GM23338 (cell line): ENCODE results near the gene PKDCC. TPM values are rescaled to one million over a fixed set of nuclear protein-coding genes. Genes with fewer than 3 reads are reported as not detected.

Source experiments
- ATAC-seq: fragments of 200-7000 bp; cut with Tn5 transposase; 3 replicates; pipeline ENCODE4 v1.9.1; 2020
- DNase-seq: peaks from one replicate; pipeline ENCODE4 v3.0.0-alpha.2; 2015; ENCODE audit warnings: low spot score
- H2AFZ ChIP-seq: fragments of 200-600 bp; sonication (generic); 2 replicates; pipeline ENCODE4 v1.8.0; 2016; ENCODE audit warnings: antibody characterized with exemption, mild to moderate bottlenecking, moderate library complexity
- H3F3A ChIP-seq: fragments of 200-600 bp; sonication (generic); replicated peaks from 2 replicates; pipeline ENCODE4 v1.8.0; 2017; ENCODE audit warnings: antibody characterized with exemption, mixed run types, low read depth
- H3K27ac ChIP-seq: fragments of 200-600 bp; sonication (generic); 2 replicates; pipeline ENCODE4 v1.6.1; 2016; ENCODE audit warnings: low read depth
- H3K27me3 ChIP-seq: fragments of 200-600 bp; sonication (generic); 2 replicates; pipeline ENCODE4 v1.8.0; 2016; ENCODE audit warnings: mild to moderate bottlenecking, mixed run types, moderate library complexity; ENCODE audit not compliant: insufficient read depth
- H3K36me3 ChIP-seq: fragments of 200-600 bp; sonication (generic); 2 replicates; pipeline ENCODE4 v1.8.0; 2016; ENCODE audit warnings: mild to moderate bottlenecking; ENCODE audit not compliant: insufficient read depth
- H3K4me1 ChIP-seq: fragments of 200-600 bp; sonication (generic); 2 replicates; pipeline ENCODE4 v1.8.0; 2016; ENCODE audit warnings: mild to moderate bottlenecking, moderate library complexity; ENCODE audit not compliant: insufficient read depth
- H3K4me2 ChIP-seq: fragments of 200-600 bp; sonication (generic); 2 replicates; pipeline ENCODE4 v1.7.1; 2017; ENCODE audit warnings: mixed run types
- H3K4me3 ChIP-seq: fragments of 200-600 bp; sonication (generic); 2 replicates; pipeline ENCODE4 v1.6.1; 2016; ENCODE audit warnings: mixed run types
- H3K79me2 ChIP-seq: fragments of 200-600 bp; sonication (generic); replicated peaks from 2 replicates; pipeline ENCODE4 v1.8.0; 2017; ENCODE audit warnings: mild to moderate bottlenecking; ENCODE audit not compliant: insufficient read depth
- H3K9me2 ChIP-seq: fragments of 200-600 bp; sonication (generic); 2 replicates; pipeline ENCODE4 v1.8.0; 2017; ENCODE audit not compliant: insufficient read depth
- H4K20me1 ChIP-seq: fragments of 200-600 bp; sonication (generic); replicated peaks from 2 replicates; pipeline ENCODE4 v1.8.0; 2017; ENCODE audit warnings: mild to moderate bottlenecking; ENCODE audit not compliant: insufficient read depth
- H3K27ac Mint-ChIP-seq: 2 replicates; pipeline ENCODE4 v1.8.0; 2020; ENCODE audit warnings: inconsistent platforms, mild to moderate bottlenecking, moderate library complexity, mixed read lengths
- H3K27me3 Mint-ChIP-seq: 3 replicates; pipeline ENCODE4 v1.8.0; 2022; ENCODE audit warnings: low read depth, mild to moderate bottlenecking, moderate library complexity, mixed read lengths, inconsistent platforms; ENCODE audit not compliant: insufficient read depth, poor library complexity
- H3K36me3 Mint-ChIP-seq: 3 replicates; pipeline ENCODE4 v1.8.0; 2021; ENCODE audit warnings: low read depth, mild to moderate bottlenecking, inconsistent platforms, moderate library complexity, mixed read lengths
- H3K4me1 Mint-ChIP-seq: 3 replicates; pipeline ENCODE4 v1.8.0; 2020; ENCODE audit warnings: mild to moderate bottlenecking, inconsistent platforms, mixed read lengths
- H3K4me3 Mint-ChIP-seq: 3 replicates; pipeline ENCODE4 v1.8.0; 2021; ENCODE audit warnings: moderate library complexity, mild to moderate bottlenecking, inconsistent platforms, mixed read lengths
- H3K9me3 Mint-ChIP-seq: 3 replicates; pipeline ENCODE4 v1.8.0; 2020; ENCODE audit warnings: moderate library complexity, mild to moderate bottlenecking, inconsistent platforms, mixed read lengths
- JUNB ChIP-seq: IDR thresholded peaks from one replicate; pipeline ENCODE4 v1.6.1; 2016; ENCODE audit warnings: antibody characterized with exemption; ENCODE audit not compliant: unreplicated experiment
- NANOG ChIP-seq: IDR thresholded peaks from 2 replicates; pipeline ENCODE4 v1.6.1; 2016; ENCODE audit warnings: antibody characterized with exemption, borderline replicate concordance
- POLR2AphosphoS5 ChIP-seq: IDR thresholded peaks from 2 replicates; pipeline ENCODE4 v1.6.1; 2016; ENCODE audit warnings: antibody characterized with exemption, low read depth
- ZNF114 ChIP-seq: fragments of 250-450 bp; sonication (Bioruptor Pico); IDR thresholded peaks from 2 replicates; pipeline ENCODE4 v1.5.0; 2020; ENCODE audit warnings: mild to moderate bottlenecking, moderate library complexity
- ZNF331 ChIP-seq: fragments of 250-450 bp; sonication (Bioruptor Pico); IDR thresholded peaks from 2 replicates; pipeline ENCODE4 v1.5.0; 2020; ENCODE audit warnings: low read depth, mild to moderate bottlenecking, moderate library complexity
- polyA plus RNA-seq: library from polyadenylated mRNA; unstranded; fragments of >200 nt; fragmentation: Nextera tagmentation; extraction: Ambion mirVana; gene quantifications from 2 replicates; pipeline ENCODE4 v1.2.1, GENCODE V29; 2016
- total RNA-seq: library from RNA; depleted of rRNA; stranded (reverse); fragments of >200 nt; shearing (Covaris generic); gene quantifications from 2 replicates; pipeline ENCODE4 v1.2.3, GENCODE V29; 2014
- TF ChIP-seq, protein P1 (sequence below), 2 experiments: fragments of 200-600 bp in 1 of 2; sonication (generic) in 1 of 2; conservative IDR thresholded peaks; 2 replicates each; pipeline versions ENCODE4 v1.5.1 to v1.6.1; 2016 to 2017; ENCODE audit warnings: antibody characterized with exemption in 2 of 2, low read depth in 2 of 2, mild to moderate bottlenecking in 2 of 2, moderate library complexity in 1 of 2
- TF ChIP-seq, protein P2 (sequence below): IDR thresholded peaks from one replicate; pipeline ENCODE4 v1.6.1; 2018; ENCODE audit warnings: antibody characterized with exemption; ENCODE audit not compliant: unreplicated experiment
- TF ChIP-seq, protein P3 (sequence below): fragments of 250-450 bp; sonication (Bioruptor Pico); IDR thresholded peaks from 2 replicates; pipeline ENCODE4 v1.5.0; 2020; ENCODE audit warnings: mild to moderate bottlenecking, moderate library complexity
- TF ChIP-seq, protein P4 (sequence below): IDR thresholded peaks from 2 replicates; pipeline ENCODE4 v1.6.1; 2016; ENCODE audit warnings: antibody characterized with exemption

Gene PKDCC
- total and polyA plus RNA-seq, 2 experiments from 2014 or later: 7.0 to 44.8 TPM

DNA sequence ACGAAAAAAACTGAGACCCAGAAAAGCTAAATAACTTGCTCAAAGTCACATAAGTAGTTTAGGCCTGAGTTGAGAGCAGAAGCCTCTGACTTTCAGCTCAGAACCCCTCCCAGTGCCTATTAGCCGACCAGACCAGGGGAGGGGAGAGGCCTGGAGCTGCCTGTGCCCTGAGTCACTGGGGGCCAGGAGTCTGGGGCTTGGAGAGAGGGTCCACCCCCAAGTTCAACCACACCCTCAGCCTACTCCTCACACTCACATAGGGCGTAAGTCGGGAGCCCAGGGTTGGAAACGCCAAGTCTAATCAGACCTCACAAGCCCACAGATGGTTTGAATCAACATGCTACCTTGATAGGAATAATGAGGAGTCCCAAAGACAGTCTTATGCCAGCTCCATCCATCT lies 12.6 kb upstream of the PKDCC start:
- no peak overlapping the region for H3K4me2 ChIP-seq
- TF ChIP-seq ZNF114 (no peak), POLR2AphosphoS5 (no peak), ZNF331 (CRISPR knock-in tag) (no peak), NANOG (no peak), JUNB (no peak)
- TF ChIP-seq, protein P1, sequence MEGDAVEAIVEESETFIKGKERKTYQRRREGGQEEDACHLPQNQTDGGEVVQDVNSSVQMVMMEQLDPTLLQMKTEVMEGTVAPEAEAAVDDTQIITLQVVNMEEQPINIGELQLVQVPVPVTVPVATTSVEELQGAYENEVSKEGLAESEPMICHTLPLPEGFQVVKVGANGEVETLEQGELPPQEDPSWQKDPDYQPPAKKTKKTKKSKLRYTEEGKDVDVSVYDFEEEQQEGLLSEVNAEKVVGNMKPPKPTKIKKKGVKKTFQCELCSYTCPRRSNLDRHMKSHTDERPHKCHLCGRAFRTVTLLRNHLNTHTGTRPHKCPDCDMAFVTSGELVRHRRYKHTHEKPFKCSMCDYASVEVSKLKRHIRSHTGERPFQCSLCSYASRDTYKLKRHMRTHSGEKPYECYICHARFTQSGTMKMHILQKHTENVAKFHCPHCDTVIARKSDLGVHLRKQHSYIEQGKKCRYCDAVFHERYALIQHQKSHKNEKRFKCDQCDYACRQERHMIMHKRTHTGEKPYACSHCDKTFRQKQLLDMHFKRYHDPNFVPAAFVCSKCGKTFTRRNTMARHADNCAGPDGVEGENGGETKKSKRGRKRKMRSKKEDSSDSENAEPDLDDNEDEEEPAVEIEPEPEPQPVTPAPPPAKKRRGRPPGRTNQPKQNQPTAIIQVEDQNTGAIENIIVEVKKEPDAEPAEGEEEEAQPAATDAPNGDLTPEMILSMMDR (conservative IDR thresholded peaks at IDR 0.05; ENCODE audit: low read depth in 2 of 2): no peak
- TF ChIP-seq, protein P2, sequence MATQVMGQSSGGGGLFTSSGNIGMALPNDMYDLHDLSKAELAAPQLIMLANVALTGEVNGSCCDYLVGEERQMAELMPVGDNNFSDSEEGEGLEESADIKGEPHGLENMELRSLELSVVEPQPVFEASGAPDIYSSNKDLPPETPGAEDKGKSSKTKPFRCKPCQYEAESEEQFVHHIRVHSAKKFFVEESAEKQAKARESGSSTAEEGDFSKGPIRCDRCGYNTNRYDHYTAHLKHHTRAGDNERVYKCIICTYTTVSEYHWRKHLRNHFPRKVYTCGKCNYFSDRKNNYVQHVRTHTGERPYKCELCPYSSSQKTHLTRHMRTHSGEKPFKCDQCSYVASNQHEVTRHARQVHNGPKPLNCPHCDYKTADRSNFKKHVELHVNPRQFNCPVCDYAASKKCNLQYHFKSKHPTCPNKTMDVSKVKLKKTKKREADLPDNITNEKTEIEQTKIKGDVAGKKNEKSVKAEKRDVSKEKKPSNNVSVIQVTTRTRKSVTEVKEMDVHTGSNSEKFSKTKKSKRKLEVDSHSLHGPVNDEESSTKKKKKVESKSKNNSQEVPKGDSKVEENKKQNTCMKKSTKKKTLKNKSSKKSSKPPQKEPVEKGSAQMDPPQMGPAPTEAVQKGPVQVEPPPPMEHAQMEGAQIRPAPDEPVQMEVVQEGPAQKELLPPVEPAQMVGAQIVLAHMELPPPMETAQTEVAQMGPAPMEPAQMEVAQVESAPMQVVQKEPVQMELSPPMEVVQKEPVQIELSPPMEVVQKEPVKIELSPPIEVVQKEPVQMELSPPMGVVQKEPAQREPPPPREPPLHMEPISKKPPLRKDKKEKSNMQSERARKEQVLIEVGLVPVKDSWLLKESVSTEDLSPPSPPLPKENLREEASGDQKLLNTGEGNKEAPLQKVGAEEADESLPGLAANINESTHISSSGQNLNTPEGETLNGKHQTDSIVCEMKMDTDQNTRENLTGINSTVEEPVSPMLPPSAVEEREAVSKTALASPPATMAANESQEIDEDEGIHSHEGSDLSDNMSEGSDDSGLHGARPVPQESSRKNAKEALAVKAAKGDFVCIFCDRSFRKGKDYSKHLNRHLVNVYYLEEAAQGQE: no peak
- TF ChIP-seq, protein P3, sequence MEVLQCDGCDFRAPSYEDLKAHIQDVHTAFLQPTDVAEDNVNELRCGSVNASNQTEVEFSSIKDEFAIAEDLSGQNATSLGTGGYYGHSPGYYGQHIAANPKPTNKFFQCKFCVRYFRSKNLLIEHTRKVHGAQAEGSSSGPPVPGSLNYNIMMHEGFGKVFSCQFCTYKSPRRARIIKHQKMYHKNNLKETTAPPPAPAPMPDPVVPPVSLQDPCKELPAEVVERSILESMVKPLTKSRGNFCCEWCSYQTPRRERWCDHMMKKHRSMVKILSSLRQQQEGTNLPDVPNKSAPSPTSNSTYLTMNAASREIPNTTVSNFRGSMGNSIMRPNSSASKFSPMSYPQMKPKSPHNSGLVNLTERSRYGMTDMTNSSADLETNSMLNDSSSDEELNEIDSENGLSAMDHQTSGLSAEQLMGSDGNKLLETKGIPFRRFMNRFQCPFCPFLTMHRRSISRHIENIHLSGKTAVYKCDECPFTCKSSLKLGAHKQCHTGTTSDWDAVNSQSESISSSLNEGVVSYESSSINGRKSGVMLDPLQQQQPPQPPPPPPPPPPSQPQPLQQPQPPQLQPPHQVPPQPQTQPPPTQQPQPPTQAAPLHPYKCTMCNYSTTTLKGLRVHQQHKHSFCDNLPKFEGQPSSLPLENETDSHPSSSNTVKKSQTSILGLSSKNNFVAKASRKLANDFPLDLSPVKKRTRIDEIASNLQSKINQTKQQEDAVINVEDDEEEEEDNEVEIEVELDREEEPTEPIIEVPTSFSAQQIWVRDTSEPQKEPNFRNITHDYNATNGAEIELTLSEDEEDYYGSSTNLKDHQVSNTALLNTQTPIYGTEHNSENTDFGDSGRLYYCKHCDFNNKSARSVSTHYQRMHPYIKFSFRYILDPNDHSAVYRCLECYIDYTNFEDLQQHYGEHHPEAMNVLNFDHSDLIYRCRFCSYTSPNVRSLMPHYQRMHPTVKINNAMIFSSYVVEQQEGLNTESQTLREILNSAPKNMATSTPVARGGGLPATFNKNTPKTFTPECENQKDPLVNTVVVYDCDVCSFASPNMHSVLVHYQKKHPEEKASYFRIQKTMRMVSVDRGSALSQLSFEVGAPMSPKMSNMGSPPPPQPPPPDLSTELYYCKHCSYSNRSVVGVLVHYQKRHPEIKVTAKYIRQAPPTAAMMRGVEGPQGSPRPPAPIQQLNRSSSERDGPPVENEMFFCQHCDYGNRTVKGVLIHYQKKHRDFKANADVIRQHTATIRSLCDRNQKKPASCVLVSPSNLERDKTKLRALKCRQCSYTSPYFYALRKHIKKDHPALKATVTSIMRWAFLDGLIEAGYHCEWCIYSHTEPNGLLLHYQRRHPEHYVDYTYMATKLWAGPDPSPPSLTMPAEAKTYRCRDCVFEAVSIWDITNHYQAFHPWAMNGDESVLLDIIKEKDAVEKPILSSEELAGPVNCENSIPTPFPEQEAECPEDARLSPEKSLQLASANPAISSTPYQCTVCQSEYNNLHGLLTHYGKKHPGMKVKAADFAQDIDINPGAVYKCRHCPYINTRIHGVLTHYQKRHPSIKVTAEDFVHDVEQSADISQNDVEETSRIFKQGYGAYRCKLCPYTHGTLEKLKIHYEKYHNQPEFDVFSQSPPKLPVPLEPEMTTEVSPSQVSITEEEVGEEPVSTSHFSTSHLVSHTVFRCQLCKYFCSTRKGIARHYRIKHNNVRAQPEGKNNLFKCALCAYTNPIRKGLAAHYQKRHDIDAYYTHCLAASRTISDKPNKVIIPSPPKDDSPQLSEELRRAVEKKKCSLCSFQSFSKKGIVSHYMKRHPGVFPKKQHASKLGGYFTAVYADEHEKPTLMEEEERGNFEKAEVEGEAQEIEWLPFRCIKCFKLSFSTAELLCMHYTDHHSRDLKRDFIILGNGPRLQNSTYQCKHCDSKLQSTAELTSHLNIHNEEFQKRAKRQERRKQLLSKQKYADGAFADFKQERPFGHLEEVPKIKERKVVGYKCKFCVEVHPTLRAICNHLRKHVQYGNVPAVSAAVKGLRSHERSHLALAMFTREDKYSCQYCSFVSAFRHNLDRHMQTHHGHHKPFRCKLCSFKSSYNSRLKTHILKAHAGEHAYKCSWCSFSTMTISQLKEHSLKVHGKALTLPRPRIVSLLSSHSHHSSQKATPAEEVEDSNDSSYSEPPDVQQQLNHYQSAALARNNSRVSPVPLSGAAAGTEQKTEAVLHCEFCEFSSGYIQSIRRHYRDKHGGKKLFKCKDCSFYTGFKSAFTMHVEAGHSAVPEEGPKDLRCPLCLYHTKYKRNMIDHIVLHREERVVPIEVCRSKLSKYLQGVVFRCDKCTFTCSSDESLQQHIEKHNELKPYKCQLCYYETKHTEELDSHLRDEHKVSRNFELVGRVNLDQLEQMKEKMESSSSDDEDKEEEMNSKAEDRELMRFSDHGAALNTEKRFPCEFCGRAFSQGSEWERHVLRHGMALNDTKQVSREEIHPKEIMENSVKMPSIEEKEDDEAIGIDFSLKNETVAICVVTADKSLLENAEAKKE (CRISPR knock-in tag): no peak
- TF ChIP-seq, protein P4, sequence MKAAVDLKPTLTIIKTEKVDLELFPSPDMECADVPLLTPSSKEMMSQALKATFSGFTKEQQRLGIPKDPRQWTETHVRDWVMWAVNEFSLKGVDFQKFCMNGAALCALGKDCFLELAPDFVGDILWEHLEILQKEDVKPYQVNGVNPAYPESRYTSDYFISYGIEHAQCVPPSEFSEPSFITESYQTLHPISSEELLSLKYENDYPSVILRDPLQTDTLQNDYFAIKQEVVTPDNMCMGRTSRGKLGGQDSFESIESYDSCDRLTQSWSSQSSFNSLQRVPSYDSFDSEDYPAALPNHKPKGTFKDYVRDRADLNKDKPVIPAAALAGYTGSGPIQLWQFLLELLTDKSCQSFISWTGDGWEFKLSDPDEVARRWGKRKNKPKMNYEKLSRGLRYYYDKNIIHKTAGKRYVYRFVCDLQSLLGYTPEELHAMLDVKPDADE: no peak
- ATAC-seq (no peak), DNase-seq (no peak)
- H3K36me3 ChIP-seq: no peaks in the 10 kb centered on the region
- H3F3A ChIP-seq: no peaks in the 10 kb centered on the region; the same call in 1 of the 2 replicates
- H3K4me3 ChIP-seq: no peak overlapping the region
- peaks cover 28% of the 10 kb centered on the region for H3K4me1 ChIP-seq
- 0 out of 2 replicates have a peak, but pooled peaks cover 3% of the 10 kb centered on the region for H3K9me2 ChIP-seq
- Mint-ChIP-seq H3K27ac (no peak overlapping the region), H3K4me1 (peaks cover 32% of the 10 kb centered on the region), H3K36me3 (peaks cover 4% of the 10 kb centered on the region; the same call in 2 of the 3 replicates), H3K4me3 (no peak overlapping the region), H3K9me3 (peaks cover 4% of the 10 kb centered on the region; the same call in 1 of the 3 replicates), H3K27me3 (peaks cover 19% of the 10 kb centered on the region)
- no peak overlapping the region for H3K27ac ChIP-seq
- no peaks in the 10 kb centered on the region for H3K79me2 ChIP-seq
- no peak overlapping the region for H2AFZ ChIP-seq
- no peaks in the 10 kb centered on the region for H4K20me1 ChIP-seq
- peaks cover 16% of the 10 kb centered on the region for H3K27me3 ChIP-seq
